IMR-90 (cell line): ENCODE results near the gene SLC47A2. TPM values are rescaled to one million over a fixed set of nuclear protein-coding genes. Genes with fewer than 3 reads are reported as not detected.
A peak's percentile ranks its signal among the peaks of the same experiment; 100 is the strongest.

Source experiments
- ATAC-seq: fragments of 200-7000 bp; cut with Tn5 transposase; 2 replicates; pipeline ENCODE4 v1.9.1; 2020; ENCODE audit warnings: low read depth, mild to moderate bottlenecking, moderate library complexity
- BruUV-seq: library from RNA; stranded (reverse); fragments of 400-500 nt; replicated peaks from 2 replicates; lab custom pipeline; 2021; lab: Mats Ljungman, UMichigan
- CTCF ChIA-PET: fragments of 300-600 bp; formaldehyde crosslinking; extraction: SDS; loops from one replicate; lab custom pipeline; 2021; ENCODE audit warnings: antibody characterized with exemption; lab: Yijun Ruan, JAX
- POLR2A ChIA-PET: fragments of 300-600 bp; sonication (Branson Sonifier 250); formaldehyde crosslinking; loops from one replicate; lab custom pipeline; 2022; ENCODE audit warnings: antibody characterized with exemption; ENCODE audit not compliant: unreplicated experiment; lab: Charles Lee
- DNase-seq: peaks from one replicate; pipeline ENCODE4 v3.0.0; 2013
- H2AFZ ChIP-seq: replicated peaks from 2 replicates; pipeline ENCODE3; 2013; ENCODE audit warnings: low read length, mild to moderate bottlenecking; ENCODE audit not compliant: poor library complexity
- H2AK5ac ChIP-seq: 2 replicates; pipeline ENCODE4 v1.6.1; 2013; ENCODE audit warnings: low read depth, low read length, inconsistent platforms
- H2AK9ac ChIP-seq: replicated peaks from 2 replicates; pipeline ENCODE3; 2013; ENCODE audit warnings: mild to moderate bottlenecking, low read depth, low read length, moderate library complexity; ENCODE audit not compliant: poor library complexity
- H2BK120ac ChIP-seq: 2 replicates; pipeline ENCODE4 v1.6.1; 2013; ENCODE audit warnings: low read depth, low read length, inconsistent platforms
- H2BK15ac ChIP-seq: 3 replicates; pipeline ENCODE4 v1.6.1; 2013; ENCODE audit warnings: low read depth, low read length, inconsistent platforms
- H2BK20ac ChIP-seq: 2 replicates; pipeline ENCODE4 v1.6.1; 2013; ENCODE audit warnings: low read depth, mild to moderate bottlenecking, inconsistent platforms, low read length, moderate library complexity
- H2BK5ac ChIP-seq: 2 replicates; pipeline ENCODE4 v1.6.1; 2013; ENCODE audit warnings: mild to moderate bottlenecking, low read depth, low read length, inconsistent platforms; ENCODE audit not compliant: poor library complexity, severe bottlenecking
- H3K14ac ChIP-seq: replicated peaks from 2 replicates; pipeline ENCODE4 v1.6.1; 2013; ENCODE audit warnings: low read depth, low read length, inconsistent platforms
- H3K18ac ChIP-seq: 2 replicates; pipeline ENCODE4 v1.6.1; 2013; ENCODE audit warnings: low read depth, low read length, control low read depth
- H3K23ac ChIP-seq: 2 replicates; pipeline ENCODE4 v1.6.1; 2013; ENCODE audit warnings: low read depth, low read length, inconsistent platforms
- H3K27ac ChIP-seq: 2 replicates; pipeline ENCODE4 v1.5.1; 2013; ENCODE audit warnings: mild to moderate bottlenecking, control low read depth, low read length; ENCODE audit not compliant: insufficient read depth
- H3K27me3 ChIP-seq: 2 replicates; pipeline ENCODE4 v1.6.1; 2013; ENCODE audit warnings: low read length; ENCODE audit not compliant: control insufficient read depth, insufficient read depth
- H3K36me3 ChIP-seq: 2 replicates; pipeline ENCODE4 v1.6.1; 2013; ENCODE audit warnings: low read length, mixed read lengths; ENCODE audit not compliant: control insufficient read depth, insufficient read depth
- H3K4ac ChIP-seq: 2 replicates; pipeline ENCODE4 v1.6.1; 2013; ENCODE audit warnings: low read depth, low read length, inconsistent platforms
- H3K4me1 ChIP-seq: 2 replicates; pipeline ENCODE4 v1.6.1; 2013; ENCODE audit warnings: low read length, mixed read lengths; ENCODE audit not compliant: control insufficient read depth, insufficient read depth
- H3K4me2 ChIP-seq: 2 replicates; pipeline ENCODE4 v1.6.1; 2013; ENCODE audit warnings: low read depth, mild to moderate bottlenecking, control low read depth, low read length, moderate library complexity
- H3K4me3 ChIP-seq: 2 replicates; pipeline ENCODE4 v1.5.1; 2013; ENCODE audit warnings: low read depth, mild to moderate bottlenecking, control low read depth, low read length, moderate library complexity; ENCODE audit not compliant: insufficient read depth
- H3K56ac ChIP-seq: 2 replicates; pipeline ENCODE4 v1.6.1; 2013; ENCODE audit warnings: low read length, inconsistent platforms; ENCODE audit not compliant: insufficient read depth; ENCODE audit errors: extremely low read depth
- H3K79me1 ChIP-seq, 2 experiments: 2 replicates each; pipeline ENCODE4 v1.6.1; 2013; ENCODE audit warnings: low read length in 2 of 2, inconsistent platforms in 1 of 2, low read depth in 1 of 2
- H3K9ac ChIP-seq: 2 replicates; pipeline ENCODE4 v1.6.1; 2013; ENCODE audit warnings: low read depth, low read length, control low read depth
- H3K9me1 ChIP-seq: 2 replicates; pipeline ENCODE4 v1.6.1; 2013; ENCODE audit warnings: low read length, inconsistent platforms; ENCODE audit not compliant: insufficient read depth
- H3K9me3 ChIP-seq: 2 replicates; pipeline ENCODE4 v1.6.1; 2013; ENCODE audit warnings: low read length; ENCODE audit not compliant: control insufficient read depth, insufficient read depth
- H4K20me1 ChIP-seq: 2 replicates; pipeline ENCODE4 v1.6.1; 2013; ENCODE audit warnings: low read length, inconsistent platforms; ENCODE audit not compliant: insufficient read depth
- H4K5ac ChIP-seq: 2 replicates; pipeline ENCODE4 v1.6.1; 2013; ENCODE audit warnings: mild to moderate bottlenecking, low read depth, low read length, control low read depth
- H4K8ac ChIP-seq, 2 experiments: 2 replicates each; pipeline ENCODE4 v1.6.1; 2013; ENCODE audit warnings: low read depth in 2 of 2, low read length in 2 of 2, control low read depth in 1 of 2, inconsistent platforms in 1 of 2
- H4K91ac ChIP-seq: 2 replicates; pipeline ENCODE4 v1.6.1; 2013; ENCODE audit warnings: low read depth, low read length, inconsistent platforms; ENCODE audit not compliant: insufficient read depth
- BHLHE40 ChIP-seq: fragments of 150-350 bp; IDR thresholded peaks from 2 replicates; pipeline ENCODE4 v1.6.1; 2016; ENCODE audit warnings: mild to moderate bottlenecking, low read depth, low read length
- CEBPB ChIP-seq: IDR thresholded peaks from 2 replicates; pipeline ENCODE4 v1.6.1; 2012; ENCODE audit warnings: low read depth, low read length, improper control_type of control experiment
- CHD1 ChIP-seq: IDR thresholded peaks from 2 replicates; pipeline ENCODE4 v1.6.1; 2012; ENCODE audit warnings: low read depth, low read length, improper control_type of control experiment
- CTCF ChIP-seq: conservative IDR thresholded peaks from 2 replicates; pipeline ENCODE4 v1.5.1; 2012; ENCODE audit warnings: mild to moderate bottlenecking, low read depth, low read length, improper control_type of control experiment
- ELK1 ChIP-seq: fragments of 150-350 bp; IDR thresholded peaks from 2 replicates; pipeline ENCODE4 v1.6.1; 2016; ENCODE audit warnings: low read depth, mild to moderate bottlenecking, low read length, moderate library complexity, borderline replicate concordance
- FOS ChIP-seq: fragments of 150-350 bp; IDR thresholded peaks from 2 replicates; pipeline ENCODE4 v1.6.1; 2016; ENCODE audit warnings: low read depth, low read length
- MAFK ChIP-seq: IDR thresholded peaks from 2 replicates; pipeline ENCODE4 v1.6.1; 2012; ENCODE audit warnings: low read depth, low read length, improper control_type of control experiment
- MAZ ChIP-seq: IDR thresholded peaks from 2 replicates; pipeline ENCODE4 v1.6.1; 2012; ENCODE audit warnings: low read depth, mild to moderate bottlenecking, low read length, improper control_type of control experiment, moderate library complexity, borderline replicate concordance
- MXI1 ChIP-seq: IDR thresholded peaks from 2 replicates; pipeline ENCODE4 v1.6.1; 2012; ENCODE audit warnings: low read depth, mild to moderate bottlenecking, low read length, moderate library complexity, borderline replicate concordance
- NFE2L2 ChIP-seq: fragments of 150-350 bp; IDR thresholded peaks from 2 replicates; pipeline ENCODE4 v1.6.1; 2016; ENCODE audit warnings: low read depth, mild to moderate bottlenecking, low read length
- POLR2A ChIP-seq: IDR thresholded peaks from 2 replicates; pipeline ENCODE4 v1.6.1; 2012; ENCODE audit warnings: mild to moderate bottlenecking, low read depth, low read length
- RAD21 ChIP-seq: IDR thresholded peaks from 2 replicates; pipeline ENCODE4 v1.6.1; 2012; ENCODE audit warnings: low read length, improper control_type of control experiment
- RCOR1 ChIP-seq: IDR thresholded peaks from 2 replicates; pipeline ENCODE4 v1.6.1; 2012; ENCODE audit warnings: mild to moderate bottlenecking, low read length, improper control_type of control experiment; ENCODE audit not compliant: insufficient replicate concordance
- RFX5 ChIP-seq: IDR thresholded peaks from 2 replicates; pipeline ENCODE4 v1.8.0; 2012; ENCODE audit warnings: low read depth, mild to moderate bottlenecking, low read length, moderate library complexity
- SMC3 ChIP-seq: fragments of 150-350 bp; IDR thresholded peaks from 2 replicates; pipeline ENCODE4 v1.6.1; 2016; ENCODE audit warnings: low read depth, mild to moderate bottlenecking, antibody characterized with exemption, low read length, moderate library complexity
- USF2 ChIP-seq: fragments of 150-350 bp; IDR thresholded peaks from 2 replicates; pipeline ENCODE4 v1.6.1; 2017; ENCODE audit warnings: mild to moderate bottlenecking, antibody characterized with exemption, low read length, low read depth
- WGBS, 2 experiments: methylation state at CpG; one replicate each; pipeline versions ENCODE4 v1.1.5 to v1.1.7; 2013; ENCODE audit warnings: missing lambda C conversion rate in 2 of 2; ENCODE audit not compliant: insufficient read length in 1 of 2; ENCODE audit errors: extremely low coverage in 2 of 2; 5-methylcytosine and 5-hydroxymethylcytosine counted together
- dilution Hi-C: fragments of 300-500 bp; cut with HindIII; formaldehyde crosslinking; loops from one replicate; pipeline ENCODE4 v1.14.3; 2018; ENCODE audit warnings: low sequenced_read_pairs; ENCODE audit not compliant: unreplicated experiment
- in situ Hi-C: fragments of 300-500 bp; cut with MboI; formaldehyde crosslinking; loops from 3 replicates; pipeline ENCODE4 v1.14.3; 2019; ENCODE audit warnings: low sequenced_read_pairs, inconsistent platforms, mixed read lengths
- intact Hi-C: fragments of 100-400 bp; cut with micrococcal nuclease; formaldehyde crosslinking; loops from 2 replicates; pipeline ENCODE4 v1.10.0; 2022
- polyA plus RNA-seq, 3 experiments: library from polyadenylated mRNA; depleted of rRNA; stranded (reverse); fragments of >200 nt; gene quantifications; 2 replicates each; pipeline ENCODE4 v1.2.3, GENCODE V29; 2012; ENCODE audit warnings: low replicate concordance in 1 of 3
- total RNA-seq: library from RNA; depleted of rRNA; stranded (reverse); fragments of >200 nt; gene quantifications from 2 replicates; pipeline ENCODE4 v1.2.3, GENCODE V29; 2012

Gene SLC47A2
- total and polyA plus RNA-seq, 2 of the 4 experiments (the other 2 are of a cell fraction): not detected

- Histone ChIP-seq H3K4me2 (peak overlapping the region; percentile 78), H3K4me1 (peaks cover 8% of the 10 kb centered on the region), H3K18ac (no peak overlapping the region), H3K56ac (no peak overlapping the region), H3K9ac (0 out of 2 replicates have a peak overlapping the region, but pooled peaks have one; percentile 21), H4K20me1 (peaks cover 6% of the 10 kb centered on the region; the same call in 1 of the 2 replicates), H3K27ac (no peak overlapping the region), H2AK9ac (no peak overlapping the region), H2AFZ (peak overlapping the region; percentile 97), H3K14ac (no peak overlapping the region), H2BK5ac (no peak overlapping the region), H3K27me3 (peaks cover 25% of the 10 kb centered on the region), H3K36me3 (no peaks in the 10 kb centered on the region; the same call in 1 of the 2 replicates), H4K5ac (no peak overlapping the region), H3K23ac (0 out of 2 replicates have a peak overlapping the region, but pooled peaks have one; percentile 59), H3K4me3 (peak overlapping the region; percentile 72), H2AK5ac (no peak overlapping the region), H3K79me1 (no peaks in the 10 kb centered on the region), H2BK20ac (no peak overlapping the region), H3K9me3 (no peaks in the 10 kb centered on the region), H2BK15ac (no peak overlapping the region), H3K4ac (no peak overlapping the region), H4K8ac (no peak overlapping the region), H4K91ac (no peak overlapping the region), H3K9me1 (no peaks in the 10 kb centered on the region), H2BK120ac (no peak overlapping the region)
- ATAC-seq (no peak), DNase-seq (no peak)
- ChIA-PET POLR2A (no interaction called here), CTCF (interaction anchor here (0.6 to 1.2 kb wide), 3 partner anchors 26 to 163 kb away, joined by 3 to 5 read pairs (median 3); no protein-coding TSS in a partner anchor)
- TF ChIP-seq SMC3 (no peak), MAZ (no peak), CEBPB (no peak), USF2 (no peak), NFE2L2 (no peak), FOS (no peak), MXI1 (no peak), CTCF (no peak), CHD1 (no peak), RFX5 (no peak), RCOR1 (no peak), MAFK (no peak), BHLHE40 (no peak), POLR2A (no peak), ELK1 (no peak), RAD21 (no peak)
- in situ Hi-C loops (no loop called here), intact Hi-C loops (loop anchor here (2.0 to 5.0 kb wide), 3 partner anchors 114 to 287 kb away; partner anchors contain the start of gene B9D1), dilution Hi-C loops (no loop called here)
- no TSS peak for BruUV-seq
- WGBS, 2 experiments: 0% methylated on average over 2 of the region's 2 CpGs; no CpG with 5 or more reads in 1 of the 2 experiments
These were observed 67.2 kb downstream of the SLC47A2 start for GRCh38 chr17:19649274-19649541.
